OCI-LY3 (cell line): ENCODE data around the gene ARNT2.
A peak's percentile ranks its signal among the peaks of the same experiment; 100 is the strongest.

ENCODE experiments used
- H2AFZ ChIP-seq: fragments of 200-600, 300-600 bp; shearing (Covaris generic); 2 replicates; pipeline ENCODE4 v1.6.0; 2014; ENCODE audit warnings: antibody characterized with exemption, low read depth, low read length
- H3K27ac ChIP-seq: fragments of 200-600, 300-600 bp; sonication (generic); 2 replicates; pipeline ENCODE4 v1.5.1; 2014; ENCODE audit warnings: mild to moderate bottlenecking, low read length, moderate library complexity, mixed read lengths
- H3K27me3 ChIP-seq: fragments of 200-600, 300-600 bp; sonication (generic); 2 replicates; pipeline ENCODE4 v1.6.1; 2014; ENCODE audit warnings: low read depth, low read length, mixed read lengths
- H3K36me3 ChIP-seq: fragments of 200-600, 300-600 bp; sonication (generic); replicated peaks from 2 replicates; pipeline ENCODE3; 2014; ENCODE audit warnings: low read depth, low read length, mixed read lengths
- H3K4me1 ChIP-seq: fragments of 300-600, 200-600 bp; sonication (generic); 2 replicates; pipeline ENCODE4 v1.6.1; 2014; ENCODE audit warnings: low read length, mixed read lengths
- H3K4me2 ChIP-seq: fragments of 200-600, 300-600 bp; sonication (generic); 2 replicates; pipeline ENCODE4 v1.6.1; 2014; ENCODE audit warnings: low read length, mixed read lengths
- H3K4me3 ChIP-seq: fragments of 300-600, 200-600 bp; sonication (generic); 2 replicates; pipeline ENCODE4 v1.5.1; 2014; ENCODE audit warnings: antibody characterized with exemption, mild to moderate bottlenecking, low read length, moderate library complexity
- H3K79me2 ChIP-seq: fragments of 300-600, 200-600 bp; shearing (Covaris generic); 2 replicates; pipeline ENCODE4 v1.6.1; 2014; ENCODE audit warnings: mild to moderate bottlenecking, low read length, mixed read lengths
- H3K9ac ChIP-seq: fragments of 300-600, 200-600 bp; shearing (Covaris generic); 2 replicates; pipeline ENCODE4 v1.6.0; 2014; ENCODE audit warnings: mild to moderate bottlenecking, low read length, moderate library complexity
- H3K9me3 ChIP-seq: fragments of 200-600, 300-600 bp; shearing (Covaris generic); 2 replicates; pipeline ENCODE4 v1.6.1; 2014; ENCODE audit warnings: low read length, mixed read lengths; ENCODE audit not compliant: insufficient read depth
- H4K20me1 ChIP-seq: fragments of 200-600, 300-600 bp; sonication (generic); 2 replicates; pipeline ENCODE4 v1.6.1; 2016; ENCODE audit warnings: low read length, mixed read lengths; ENCODE audit not compliant: insufficient read depth
- EZH2phosphoT487 ChIP-seq: fragments of 200-600 bp; shearing (Covaris generic); IDR thresholded peaks from 2 replicates; pipeline ENCODE4 v1.6.1; 2018; ENCODE audit warnings: antibody characterized with exemption, mixed run types, low read depth
- TF ChIP-seq, protein P1 (sequence below): fragments of 200-600, 300-600 bp; sonication (generic); IDR thresholded peaks from 2 replicates; pipeline ENCODE4 v1.5.1; 2014; ENCODE audit warnings: antibody characterized with exemption, low read length, low read depth

Gene ARNT2

DNA sequence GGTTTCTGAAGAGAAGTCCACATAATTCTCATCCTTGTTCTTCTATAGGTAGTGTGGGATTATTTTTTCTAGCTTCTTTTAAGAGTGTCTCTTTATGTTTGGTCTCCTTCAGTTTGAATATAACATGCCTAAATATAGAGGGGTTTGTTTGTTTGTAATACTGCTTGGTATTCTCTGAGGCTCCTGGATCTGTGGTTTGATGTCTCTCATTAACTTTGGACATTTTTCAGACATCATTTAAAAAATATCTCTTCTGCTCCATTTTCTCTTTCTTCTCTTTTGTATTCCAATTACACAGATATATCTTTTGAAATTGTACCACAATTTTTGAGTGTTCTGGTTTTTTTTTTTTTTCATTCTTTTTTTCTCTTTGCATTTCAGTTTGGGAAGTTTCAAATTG, 113.1 kb downstream of the ARNT2 start:
- Histone ChIP-seq H3K4me1 (peaks cover 15% of the 10 kb centered on the region), H3K9ac (no peak overlapping the region), H3K27ac (no peak overlapping the region), H3K9me3 (no peaks in the 10 kb centered on the region), H3K79me2 (no peaks in the 10 kb centered on the region), H3K4me3 (no peak overlapping the region), H3K27me3 (no peaks in the 10 kb centered on the region), H2AFZ (no peak overlapping the region), H3K36me3 (no peaks in the 10 kb centered on the region), H3K4me2 (no peak overlapping the region), H4K20me1 (no peaks in the 10 kb centered on the region)
- TF ChIP-seq, protein P1, sequence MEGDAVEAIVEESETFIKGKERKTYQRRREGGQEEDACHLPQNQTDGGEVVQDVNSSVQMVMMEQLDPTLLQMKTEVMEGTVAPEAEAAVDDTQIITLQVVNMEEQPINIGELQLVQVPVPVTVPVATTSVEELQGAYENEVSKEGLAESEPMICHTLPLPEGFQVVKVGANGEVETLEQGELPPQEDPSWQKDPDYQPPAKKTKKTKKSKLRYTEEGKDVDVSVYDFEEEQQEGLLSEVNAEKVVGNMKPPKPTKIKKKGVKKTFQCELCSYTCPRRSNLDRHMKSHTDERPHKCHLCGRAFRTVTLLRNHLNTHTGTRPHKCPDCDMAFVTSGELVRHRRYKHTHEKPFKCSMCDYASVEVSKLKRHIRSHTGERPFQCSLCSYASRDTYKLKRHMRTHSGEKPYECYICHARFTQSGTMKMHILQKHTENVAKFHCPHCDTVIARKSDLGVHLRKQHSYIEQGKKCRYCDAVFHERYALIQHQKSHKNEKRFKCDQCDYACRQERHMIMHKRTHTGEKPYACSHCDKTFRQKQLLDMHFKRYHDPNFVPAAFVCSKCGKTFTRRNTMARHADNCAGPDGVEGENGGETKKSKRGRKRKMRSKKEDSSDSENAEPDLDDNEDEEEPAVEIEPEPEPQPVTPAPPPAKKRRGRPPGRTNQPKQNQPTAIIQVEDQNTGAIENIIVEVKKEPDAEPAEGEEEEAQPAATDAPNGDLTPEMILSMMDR, result no peak
- no peak for TF ChIP-seq EZH2phosphoT487

DNA sequence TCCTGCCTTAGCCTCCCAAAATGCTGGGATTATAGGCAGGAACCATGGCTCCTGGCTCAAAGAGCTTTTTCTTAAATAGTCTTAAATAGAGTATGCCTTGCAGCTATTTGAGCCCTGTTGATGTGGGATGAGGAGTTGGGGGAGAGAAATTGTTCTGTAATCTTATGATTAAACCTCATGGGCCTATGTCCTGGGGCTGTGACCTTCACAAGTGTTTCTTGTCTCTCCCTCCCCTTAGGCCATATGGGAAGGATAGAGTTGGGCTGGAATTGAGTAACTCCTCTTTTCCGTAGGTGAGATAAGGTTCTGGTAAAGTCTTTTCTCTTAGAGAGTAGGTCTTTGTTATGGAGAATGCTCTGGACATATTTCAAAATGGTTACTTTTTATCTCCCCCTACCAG, 114.3 kb downstream of the ARNT2 start:
- Histone ChIP-seq H3K4me3 (no peak overlapping the region), H3K79me2 (no peaks in the 10 kb centered on the region), H3K4me1 (peaks cover 11% of the 10 kb centered on the region), H3K36me3 (no peaks in the 10 kb centered on the region), H3K27me3 (no peaks in the 10 kb centered on the region), H3K9ac (no peak overlapping the region), H3K9me3 (no peaks in the 10 kb centered on the region), H2AFZ (no peak overlapping the region), H4K20me1 (no peaks in the 10 kb centered on the region), H3K4me2 (no peak overlapping the region), H3K27ac (no peak overlapping the region)
- TF ChIP-seq, protein P1, result no peak
- TF ChIP-seq EZH2phosphoT487, result no peak

DNA sequence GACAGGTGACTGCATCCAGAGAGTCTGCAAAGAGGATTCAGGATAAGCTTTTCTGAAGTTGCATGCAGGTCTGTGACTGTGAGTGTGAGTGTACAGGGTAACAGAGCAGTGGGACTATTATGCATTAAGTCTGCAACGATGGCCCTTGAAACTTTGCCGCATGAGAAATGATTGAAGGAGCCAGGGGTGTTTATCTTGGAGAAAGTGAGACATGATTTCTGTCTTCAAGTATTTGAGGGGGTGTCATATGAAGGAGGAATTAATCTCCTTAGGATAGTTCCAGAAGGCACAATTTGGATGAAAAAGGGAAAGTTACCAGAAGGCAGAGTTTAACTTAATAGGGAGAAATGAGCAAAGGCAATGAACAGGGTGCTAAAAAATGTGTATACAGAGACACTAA, 119.6 kb downstream of the ARNT2 start:
- TF ChIP-seq, protein P1, result no peak
- TF ChIP-seq EZH2phosphoT487, result no peak
- H3K9ac ChIP-seq, result no peak overlapping the region
- peak overlapping the region; percentile 48; the same call in 1 of the 2 replicates for H2AFZ ChIP-seq
- H3K4me3 ChIP-seq, result no peak overlapping the region
- no peaks in the 10 kb centered on the region for H3K79me2 ChIP-seq
- H3K27ac ChIP-seq, result peak overlapping the region; percentile 22; the same call in 1 of the 2 replicates
- peak overlapping the region; percentile 5; the same call in 1 of the 2 replicates for H3K4me2 ChIP-seq
- H3K4me1 ChIP-seq, result peaks cover 44% of the 10 kb centered on the region
- H3K9me3 ChIP-seq, result peaks cover 5% of the 10 kb centered on the region; the same call in 1 of the 2 replicates
- H3K27me3 ChIP-seq, result no peaks in the 10 kb centered on the region
- H3K36me3 ChIP-seq, result peaks cover 17% of the 10 kb centered on the region
- H4K20me1 ChIP-seq, result no peaks in the 10 kb centered on the region

DNA sequence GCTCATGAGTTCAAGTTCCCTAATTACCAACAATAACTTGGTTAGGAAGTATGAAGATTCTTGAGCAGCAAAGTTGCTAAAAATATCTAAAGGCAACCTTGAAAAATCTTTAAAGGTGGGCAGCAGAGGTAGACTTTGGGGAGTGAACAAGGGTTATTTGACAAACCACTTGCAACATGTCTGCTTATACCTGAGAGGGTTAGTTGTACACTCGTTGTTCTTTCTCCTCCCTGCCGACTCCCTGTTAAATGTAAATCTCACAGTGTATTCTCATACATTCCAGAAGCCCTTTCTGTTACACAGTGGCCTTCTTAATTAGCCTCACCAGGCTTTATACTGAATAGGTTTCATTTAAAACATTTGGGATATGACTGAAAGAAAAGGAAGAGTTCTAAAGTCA, 121.7 kb downstream of the ARNT2 start:
- no peak for TF ChIP-seq EZH2phosphoT487
- TF ChIP-seq, protein P1, result no peak
- H3K27ac ChIP-seq, result no peak overlapping the region

More for the DNA sequence above, 121.7 kb downstream of the ARNT2 start:
- peaks cover 17% of the 10 kb centered on the region for H3K36me3 ChIP-seq
- no peak overlapping the region for H3K4me3 ChIP-seq
- peaks cover 5% of the 10 kb centered on the region; the same call in 1 of the 2 replicates for H3K9me3 ChIP-seq
- H3K9ac ChIP-seq, result no peak overlapping the region
- H2AFZ ChIP-seq, result no peak overlapping the region
- no peak overlapping the region for H3K4me2 ChIP-seq
- H4K20me1 ChIP-seq, result no peaks in the 10 kb centered on the region
- no peaks in the 10 kb centered on the region for H3K27me3 ChIP-seq
- no peaks in the 10 kb centered on the region for H3K79me2 ChIP-seq
- peaks cover 63% of the 10 kb centered on the region for H3K4me1 ChIP-seq
